ENCODE data around the gene CPT1C.

Gene CPT1C

GRCh38 chr19:49681830-49682229 is 9.1 kb upstream of the CPT1C start:
- DNase-seq (ENCODE audit: low read depth) = no peak

GRCh38 chr19:49682274-49682673 is 8.6 kb upstream of the CPT1C start:
- DNase-seq (ENCODE audit: low read depth) = no peak

- DNase-seq (ENCODE audit: low read depth) = no peak
These were observed 7.1 kb upstream of the CPT1C start for GRCh38 chr19:49683814-49684250.

- DNase-seq (ENCODE audit: low read depth) = no peak
These were observed 6.5 kb upstream of the CPT1C start for GRCh38 chr19:49684251-49684982.

- no peak for DNase-seq (ENCODE audit: low read depth)
These were observed 5.8 kb upstream of the CPT1C start for GRCh38 chr19:49684983-49685553.

GRCh38 chr19:49685845-49686332 is 5.0 kb upstream of the CPT1C start:
- no peak for DNase-seq (ENCODE audit: low read depth)

- no peak for DNase-seq (ENCODE audit: low read depth)
These were observed 4.3 kb upstream of the CPT1C start for GRCh38 chr19:49686503-49687088.

GRCh38 chr19:49687150-49687549 is 3.8 kb upstream of the CPT1C start:
- no peak for DNase-seq (ENCODE audit: low read depth)

DNA sequence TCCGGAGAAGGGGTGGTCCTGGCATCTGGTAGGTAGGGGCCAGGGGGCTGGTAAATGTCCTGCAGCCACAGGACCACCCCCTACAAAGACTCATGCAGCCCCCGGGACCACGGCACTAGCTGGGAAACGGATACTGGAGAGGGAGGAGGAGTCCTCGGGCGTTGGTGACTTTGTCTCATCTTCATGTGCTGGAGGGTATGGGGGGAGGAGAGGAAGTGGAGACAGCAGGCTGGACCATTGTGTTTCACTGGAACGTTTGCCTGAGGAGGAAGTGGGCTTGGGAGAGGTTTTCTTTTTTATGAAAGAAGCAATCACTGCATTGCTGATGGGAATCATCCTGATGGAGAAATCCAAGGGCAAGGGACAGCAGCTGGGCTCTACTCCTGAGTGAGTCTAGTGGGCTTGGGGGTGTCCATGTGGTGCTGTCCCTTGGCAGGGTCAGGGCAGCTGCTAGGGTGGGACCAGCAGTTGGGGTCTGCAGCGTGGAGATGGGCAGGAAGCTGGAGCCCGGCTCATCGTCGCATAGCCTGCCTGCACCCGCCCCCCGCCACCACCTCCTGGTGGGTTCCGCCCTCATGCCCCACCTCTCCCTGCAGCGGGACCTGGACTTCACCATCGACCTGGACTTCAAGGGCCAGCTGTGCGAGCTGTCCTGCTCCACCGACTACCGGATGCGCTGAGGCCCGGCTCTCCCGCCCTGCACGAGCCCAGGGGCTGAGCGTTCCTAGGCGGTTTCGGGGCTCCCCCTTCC is 3.2 kb upstream of the CPT1C start:
- DNase-seq (ENCODE audit: low read depth) = no peak

DNA sequence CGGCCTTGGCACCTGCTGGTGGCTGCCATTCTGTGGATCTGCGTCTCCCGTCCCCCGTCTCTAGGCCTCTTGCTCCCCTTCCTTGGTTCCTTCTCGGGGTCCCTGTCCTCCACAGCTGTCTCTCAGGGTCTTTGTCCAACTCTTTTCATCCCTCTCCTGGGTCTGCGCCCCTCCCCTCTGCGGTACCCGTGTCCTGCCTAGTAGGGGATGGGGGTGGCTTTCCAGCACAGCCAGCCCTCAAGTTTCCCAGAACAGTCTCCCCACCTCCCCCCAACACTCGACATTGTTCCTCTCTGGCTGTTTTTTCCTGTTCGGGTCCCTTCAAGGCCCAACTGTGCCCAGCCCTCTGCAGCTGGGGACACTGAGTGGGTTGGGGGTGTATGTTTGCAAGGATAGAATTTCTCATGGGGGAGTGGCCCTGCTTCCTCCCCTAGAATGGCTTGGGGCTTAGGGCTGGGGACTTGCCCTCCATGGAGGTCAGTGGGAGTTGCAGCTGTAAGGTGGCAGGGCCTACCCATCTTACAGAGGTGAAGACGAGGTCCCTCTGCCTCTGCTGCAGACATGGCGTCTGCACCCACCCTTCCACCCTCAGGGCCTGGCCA is 2.3 kb upstream of the CPT1C start:
- DNase-seq (ENCODE audit: low read depth) = no peak

DNA sequence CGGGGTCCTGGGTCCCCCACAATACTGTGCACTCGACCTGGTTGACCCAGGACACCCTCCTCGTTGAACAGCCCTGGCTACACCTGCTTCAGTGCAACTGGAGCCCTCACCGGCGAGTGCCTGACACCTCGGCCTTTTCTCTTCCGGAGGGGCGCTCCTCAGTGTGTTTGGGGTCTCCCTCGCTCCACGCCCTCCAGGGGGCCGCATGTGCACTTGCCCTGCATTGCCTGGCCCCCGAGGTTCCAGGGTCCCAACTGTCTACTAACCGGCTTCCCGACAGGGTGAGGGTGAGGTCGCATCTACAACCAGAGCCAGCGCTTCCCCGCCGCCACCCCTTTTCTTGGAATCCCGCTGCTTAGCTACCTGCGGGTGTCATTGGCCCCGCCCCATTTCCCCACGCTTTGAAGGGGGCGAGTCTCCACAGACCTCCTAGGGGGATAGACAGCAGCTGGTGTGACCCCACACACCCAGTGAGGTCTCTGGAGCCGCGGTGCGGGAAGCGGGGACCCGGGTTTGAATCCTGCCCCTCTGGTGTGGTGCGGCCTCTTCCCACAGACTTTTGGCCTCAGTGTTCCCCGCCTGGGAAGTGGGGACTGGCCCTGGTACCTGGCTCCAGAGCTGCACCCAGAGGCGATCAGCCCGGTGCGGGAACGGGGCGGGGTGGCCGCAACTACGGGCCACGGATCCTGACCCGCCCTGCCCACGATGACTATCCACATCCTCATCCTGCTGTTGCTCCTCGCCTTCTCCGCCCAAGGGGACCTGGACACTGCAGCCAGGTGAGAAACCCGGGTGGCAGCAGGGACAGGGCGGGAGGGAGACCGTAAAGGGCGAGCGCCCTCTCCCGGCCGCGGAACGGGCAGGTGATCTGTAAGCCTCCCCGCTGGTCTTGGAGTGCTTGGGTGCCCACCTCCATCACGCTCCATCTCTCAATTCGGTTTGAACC is 1.5 kb upstream of the CPT1C start, which contains the start of gene ADM5:
Gene ADM5 (plus strand): TSS at position 462 of the 946 bp plus-strand sequence. CDS start 244 bp downstream, at position 706.
- no peak for DNase-seq (ENCODE audit: low read depth)

- DNase-seq (ENCODE audit: low read depth) = no peak
These were observed 749 bp upstream of the CPT1C start for GRCh38 chr19:49690079-49690655.

- no peak for DNase-seq (ENCODE audit: low read depth)
These were observed 579 bp downstream of the CPT1C start for GRCh38 chr19:49691243-49692146.

DNA sequence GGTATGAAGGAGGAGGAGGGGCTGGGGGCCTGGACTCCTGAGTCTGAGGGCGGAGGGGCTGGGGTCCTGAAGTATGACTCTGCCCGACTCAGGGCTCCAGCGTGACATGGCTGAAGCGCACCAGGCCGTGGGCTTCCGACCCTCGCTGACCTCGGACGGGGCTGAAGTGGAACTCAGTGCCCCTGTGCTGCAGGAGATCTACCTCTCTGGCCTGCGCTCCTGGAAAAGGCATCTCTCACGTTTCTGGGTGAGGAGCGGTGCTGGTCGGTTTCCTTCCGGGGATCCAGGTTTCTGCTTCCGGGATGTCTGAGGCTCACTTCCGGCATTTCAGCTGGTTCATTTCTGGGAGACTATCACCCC is 1.2 kb downstream of the CPT1C start:
- DNase-seq (ENCODE audit: low read depth) = no peak

- DNase-seq (ENCODE audit: low read depth) = no peak
These were observed 5.2 kb downstream of the CPT1C start for GRCh38 chr19:49696115-49696514.

DNA sequence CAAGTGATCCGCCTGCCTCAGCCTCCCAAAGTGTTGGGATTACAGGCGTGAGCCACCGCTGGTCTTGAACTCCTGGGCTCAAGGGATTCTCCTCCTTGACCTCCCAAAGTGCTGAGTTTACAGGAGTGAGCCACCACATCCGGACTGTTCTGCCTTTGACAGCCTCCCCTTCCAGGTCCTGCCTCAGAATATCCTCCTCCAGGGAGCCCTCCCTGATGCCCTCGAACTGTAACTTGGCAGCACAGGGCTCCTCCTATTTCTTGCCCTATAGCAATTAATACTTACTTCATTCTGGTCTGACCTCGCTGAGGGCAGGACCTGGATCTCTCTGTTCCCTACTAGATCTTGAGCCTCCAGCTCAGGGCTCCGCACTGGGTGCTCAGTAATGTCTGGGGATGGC is 5.9 kb downstream of the CPT1C start:
- no peak for DNase-seq (ENCODE audit: low read depth)

DNA sequence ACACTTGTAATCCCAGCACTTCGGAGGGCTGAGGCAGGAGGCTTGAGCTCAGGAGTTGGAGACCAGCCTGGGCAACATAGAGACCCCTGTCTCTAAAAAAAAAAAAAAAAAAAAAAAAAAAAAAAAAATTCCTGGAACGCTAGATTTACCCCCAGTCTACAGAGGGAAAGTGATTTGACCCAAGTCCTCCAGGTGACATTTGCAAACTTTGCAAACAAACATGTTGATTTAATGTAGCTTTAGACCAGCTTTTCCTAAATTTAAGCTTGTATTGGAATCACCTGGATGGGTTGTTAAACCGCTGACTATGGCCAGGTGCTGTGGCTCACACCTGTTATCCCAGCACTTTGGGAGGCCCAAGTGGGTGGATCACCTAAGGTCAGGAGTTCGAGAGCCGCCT is 8.4 kb downstream of the CPT1C start:
- DNase-seq (ENCODE audit: low read depth) = no peak

DNA sequence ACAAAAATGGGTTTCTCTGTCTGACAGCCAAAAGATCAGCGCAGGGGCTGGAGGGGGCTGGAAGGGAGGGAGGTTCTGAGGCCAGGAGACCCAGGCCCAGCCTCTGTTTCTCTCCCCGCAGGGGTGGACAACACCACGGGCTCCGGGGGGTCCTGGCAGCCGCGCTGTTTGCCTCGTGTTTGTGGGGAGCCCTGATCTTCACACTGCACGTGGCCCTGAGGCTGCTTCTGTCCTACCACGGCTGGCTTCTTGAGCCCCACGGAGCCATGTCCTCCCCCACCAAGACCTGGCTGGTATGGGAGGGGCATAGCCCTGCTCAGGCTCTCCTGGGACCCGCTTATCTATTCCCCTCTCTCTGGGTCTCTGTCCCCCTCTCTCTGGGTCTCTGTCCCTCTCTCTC is 9.6 kb downstream of the CPT1C start:
- no peak for DNase-seq (ENCODE audit: low read depth)

GRCh38 chr19:49701271-49701786 is 10.4 kb downstream of the CPT1C start:
- no peak for DNase-seq (ENCODE audit: low read depth)
